Keratinocyte (primary cell): ENCODE results near the gene MAPK1. TPM values are rescaled to one million over a fixed set of nuclear protein-coding genes. Genes with fewer than 3 reads are reported as not detected.

Source experiments
- DNase-seq: peaks from one replicate; pipeline ENCODE4 v3.0.0-alpha.2; 2011; ENCODE audit warnings: low read depth, missing footprints, low spot score
- FAIRE-seq: peaks from 2 replicates; lab custom pipeline; 2011; peaks lifted over from hg19 to GRCh38; lab: Jason Lieb, UNC
- H2AFZ ChIP-seq: 2 replicates; pipeline ENCODE4 v1.6.0; 2012; ENCODE audit warnings: low read length, control low read depth, inconsistent platforms; ENCODE audit not compliant: control insufficient read depth
- H3K27ac ChIP-seq: 2 replicates; pipeline ENCODE4 v1.5.1; 2011; ENCODE audit warnings: low read length; ENCODE audit not compliant: control insufficient read depth, insufficient read depth
- H3K27me3 ChIP-seq: 3 replicates; pipeline ENCODE4 v1.6.0; 2011; ENCODE audit warnings: low read length; ENCODE audit not compliant: control insufficient read depth, insufficient read depth; ENCODE audit errors: extremely low read depth
- H3K36me3 ChIP-seq, 2 experiments: 2 replicates in 1 of 2; 3 replicates in 1 of 2; pipeline ENCODE4 v1.5.1; 2011; ENCODE audit warnings: low read length in 2 of 2, mild to moderate bottlenecking in 1 of 2; ENCODE audit not compliant: control insufficient read depth in 2 of 2, insufficient read depth in 2 of 2; ENCODE audit errors: extremely low read depth in 1 of 2
- H3K4me1 ChIP-seq: 3 replicates; pipeline ENCODE4 v1.5.1; 2011; ENCODE audit warnings: low read length; ENCODE audit not compliant: control insufficient read depth, insufficient read depth; ENCODE audit errors: extremely low read depth
- H3K4me2 ChIP-seq: 3 replicates; pipeline ENCODE4 v1.6.0; 2011; ENCODE audit warnings: low read depth, low read length; ENCODE audit not compliant: control insufficient read depth, insufficient read depth; ENCODE audit errors: extremely low read depth
- H3K4me3 ChIP-seq, 3 experiments: fragments of 200-600 bp in 1 of 3; sonication (generic) in 1 of 3; 2 replicates in 2 of 3; 3 replicates in 1 of 3; pipeline ENCODE4 v1.5.1; 2011 to 2016; ENCODE audit warnings: low read length in 3 of 3, mild to moderate bottlenecking in 3 of 3, control low read depth in 2 of 3, inconsistent platforms in 1 of 3, low read depth in 1 of 3, mixed read lengths in 1 of 3, mixed run types in 1 of 3, moderate library complexity in 1 of 3; ENCODE audit not compliant: control insufficient read depth in 2 of 3, insufficient read depth in 2 of 3; ENCODE audit errors: extremely low read depth in 1 of 3
- H3K79me2 ChIP-seq: 2 replicates; pipeline ENCODE4 v1.6.0; 2012; ENCODE audit warnings: low read length; ENCODE audit not compliant: control insufficient read depth, insufficient read depth
- H3K9ac ChIP-seq: 3 replicates; pipeline ENCODE4 v1.6.0; 2011; ENCODE audit warnings: low read length; ENCODE audit not compliant: control insufficient read depth, insufficient read depth; ENCODE audit errors: extremely low read depth
- H3K9me1 ChIP-seq: 3 replicates; pipeline ENCODE4 v1.6.0; 2011; ENCODE audit warnings: low read length; ENCODE audit not compliant: control insufficient read depth, insufficient read depth; ENCODE audit errors: extremely low read depth
- H3K9me3 ChIP-seq: 2 replicates; pipeline ENCODE4 v1.5.1; 2012; ENCODE audit warnings: low read depth, low read length; ENCODE audit not compliant: control insufficient read depth
- H4K20me1 ChIP-seq: 3 replicates; pipeline ENCODE4 v1.6.0; 2011; ENCODE audit warnings: low read length; ENCODE audit not compliant: control insufficient read depth, insufficient read depth; ENCODE audit errors: extremely low read depth
- EZH2 ChIP-seq: IDR thresholded peaks from one replicate; pipeline ENCODE4 v1.6.1; 2012; ENCODE audit warnings: inconsistent platforms, mild to moderate bottlenecking, low read length, moderate library complexity
- dilution Hi-C: fragments of 300-500 bp; cut with MboI; formaldehyde crosslinking; loops from one replicate; pipeline ENCODE4 v1.7.0; 2020; ENCODE audit warnings: low sequenced_read_pairs; ENCODE audit not compliant: extremely low pct_ligation_motif_present
- polyA plus RNA-seq, 5 experiments: library from polyadenylated mRNA; depleted of rRNA in 3 of 5; stranded (reverse) in 3 of 5; stranded (forward) in 1 of 5; unstranded in 1 of 5; fragments of >200 nt; gene quantifications; 1 replicate in 1 of 5; 2 replicates in 3 of 5; 3 replicates in 1 of 5; pipeline versions ENCODE4 v1.2.1 to v1.2.3, GENCODE V29; 2011 to 2012; ENCODE audit warnings: missing spikeins in 2 of 5, low read depth in 1 of 5, low replicate concordance in 1 of 5
- TF ChIP-seq, protein P1 (sequence below), 3 experiments: IDR thresholded peaks in 1 of 3; conservative IDR thresholded peaks in 1 of 3; optimal IDR thresholded peaks in 1 of 3; 2 replicates in 2 of 3; 3 replicates in 1 of 3; pipeline versions ENCODE3 to v1.5.1; 2011; ENCODE audit warnings: low read length in 3 of 3, mild to moderate bottlenecking in 3 of 3, moderate library complexity in 2 of 3, control low read depth in 1 of 3, inconsistent platforms in 1 of 3; ENCODE audit not compliant: insufficient read depth in 2 of 3; ENCODE audit errors: extremely low read depth in 1 of 3

The MAPK1 gene
- polyA plus RNA-seq, 1 donor (not counting 4 experiments of a cell fraction or from before 2014, with no cell fraction given): 136 TPM

DNA sequence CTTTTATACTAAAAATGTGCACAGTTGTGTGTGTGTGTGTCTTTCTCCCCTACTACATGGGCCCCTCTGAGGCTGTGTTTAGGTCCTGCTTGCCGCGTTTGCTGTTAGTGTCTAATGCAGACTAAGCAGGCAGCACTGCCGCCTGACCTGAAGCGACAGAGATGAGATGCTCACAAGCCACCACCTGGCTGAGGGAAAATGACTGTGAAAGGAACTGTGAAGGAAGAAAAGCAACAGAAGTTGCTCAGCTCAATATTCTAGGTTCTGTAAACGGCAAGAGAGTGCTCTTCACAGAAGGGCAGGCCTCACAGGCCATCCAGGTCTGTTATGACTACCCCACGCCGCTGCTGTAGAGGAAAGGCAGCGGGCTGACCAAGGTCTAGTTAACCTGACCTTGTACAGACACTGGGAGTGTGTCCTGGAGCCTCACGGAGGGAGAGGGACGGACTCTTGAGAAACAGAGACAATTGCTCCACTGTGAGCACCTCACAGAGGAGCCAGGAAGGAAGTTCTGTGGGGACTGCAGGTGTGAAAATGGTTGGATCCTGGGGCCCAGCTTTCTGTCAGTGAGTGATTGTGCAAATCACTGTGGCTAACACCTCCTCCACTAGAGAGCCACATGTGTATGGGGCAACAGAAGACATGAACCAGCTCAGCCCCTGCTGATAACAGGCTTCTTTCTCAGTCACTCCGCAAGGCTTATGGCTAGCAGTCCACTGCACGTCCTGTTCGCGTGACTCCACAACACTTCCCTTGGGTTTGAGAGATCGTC, 100.6 kb downstream of the MAPK1 start:
- no peak for FAIRE-seq
- Histone ChIP-seq H3K9me1 (no peaks in the 10 kb centered on the region), H4K20me1 (no peaks in the 10 kb centered on the region), H3K4me1 (peaks cover 10% of the 10 kb centered on the region), H3K27me3 (no peaks in the 10 kb centered on the region), H3K4me2 (no peak overlapping the region), H2AFZ (no peak overlapping the region), H3K4me3 (no peak overlapping the region), H3K36me3 (peaks cover 34 to 36% of the 10 kb centered on the region in 2 experiments), H3K9ac (no peak overlapping the region), H3K79me2 (no peaks in the 10 kb centered on the region), H3K9me3 (no peaks in the 10 kb centered on the region), H3K27ac (no peak overlapping the region)
- no peak for DNase-seq
- dilution Hi-C loops: no loop called here
- no peak for TF ChIP-seq EZH2
- TF ChIP-seq, protein P1, sequence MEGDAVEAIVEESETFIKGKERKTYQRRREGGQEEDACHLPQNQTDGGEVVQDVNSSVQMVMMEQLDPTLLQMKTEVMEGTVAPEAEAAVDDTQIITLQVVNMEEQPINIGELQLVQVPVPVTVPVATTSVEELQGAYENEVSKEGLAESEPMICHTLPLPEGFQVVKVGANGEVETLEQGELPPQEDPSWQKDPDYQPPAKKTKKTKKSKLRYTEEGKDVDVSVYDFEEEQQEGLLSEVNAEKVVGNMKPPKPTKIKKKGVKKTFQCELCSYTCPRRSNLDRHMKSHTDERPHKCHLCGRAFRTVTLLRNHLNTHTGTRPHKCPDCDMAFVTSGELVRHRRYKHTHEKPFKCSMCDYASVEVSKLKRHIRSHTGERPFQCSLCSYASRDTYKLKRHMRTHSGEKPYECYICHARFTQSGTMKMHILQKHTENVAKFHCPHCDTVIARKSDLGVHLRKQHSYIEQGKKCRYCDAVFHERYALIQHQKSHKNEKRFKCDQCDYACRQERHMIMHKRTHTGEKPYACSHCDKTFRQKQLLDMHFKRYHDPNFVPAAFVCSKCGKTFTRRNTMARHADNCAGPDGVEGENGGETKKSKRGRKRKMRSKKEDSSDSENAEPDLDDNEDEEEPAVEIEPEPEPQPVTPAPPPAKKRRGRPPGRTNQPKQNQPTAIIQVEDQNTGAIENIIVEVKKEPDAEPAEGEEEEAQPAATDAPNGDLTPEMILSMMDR (optimal IDR thresholded peaks at IDR 0.05 in 1 of 3, IDR thresholded peaks at IDR 0.05 in 1 of 3, conservative IDR thresholded peaks at IDR 0.05 in 1 of 3; ENCODE audit: extremely low read depth in 1 of 3, insufficient read depth in 2 of 3, low read length in 3 of 3): no peak

DNA sequence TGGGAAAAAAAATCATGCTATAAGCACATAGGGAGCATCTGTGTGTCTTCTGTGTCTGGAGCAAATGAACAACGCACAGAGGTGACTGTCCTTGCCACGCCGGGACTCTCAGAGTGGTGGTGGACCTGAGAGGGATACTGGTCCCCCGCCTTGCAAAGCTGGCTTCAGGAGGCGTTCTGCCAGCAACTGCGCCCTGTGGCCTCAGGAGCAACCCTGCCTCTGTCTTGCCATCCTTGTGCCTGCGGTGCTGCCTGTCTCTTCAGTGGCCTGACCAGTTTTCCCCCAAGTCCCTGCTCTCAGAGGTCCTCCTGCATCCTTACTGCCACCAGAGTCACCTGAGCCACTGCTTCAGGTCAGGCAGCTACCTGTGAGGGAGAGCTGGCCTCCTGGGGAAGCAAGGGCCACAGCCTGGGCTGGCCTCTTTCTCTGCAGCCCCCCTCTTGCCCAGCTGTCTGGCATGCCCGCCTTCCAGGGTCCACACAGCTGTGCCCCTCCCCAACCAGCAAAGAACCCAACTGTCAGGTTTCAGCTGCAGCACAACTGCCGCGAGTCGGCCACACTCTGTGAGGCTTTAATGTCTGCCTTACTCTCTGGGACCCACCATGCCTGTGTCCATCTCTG, 101.4 kb downstream of the MAPK1 start:
- Histone ChIP-seq H3K36me3 (peaks cover 30 to 33% of the 10 kb centered on the region in 2 experiments), H3K79me2 (no peaks in the 10 kb centered on the region), H3K4me2 (no peak overlapping the region), H2AFZ (no peak overlapping the region), H3K9me1 (no peaks in the 10 kb centered on the region), H3K4me1 (peaks cover 10% of the 10 kb centered on the region), H3K27me3 (no peaks in the 10 kb centered on the region), H4K20me1 (no peaks in the 10 kb centered on the region), H3K9ac (no peak overlapping the region), H3K9me3 (no peaks in the 10 kb centered on the region), H3K4me3 (no peak overlapping the region), H3K27ac (no peak overlapping the region)
- DNase-seq (no peak), FAIRE-seq (no peak)
- dilution Hi-C loops: no loop called here
- TF ChIP-seq EZH2: no peak
- TF ChIP-seq, protein P1 (optimal IDR thresholded peaks at IDR 0.05 in 1 of 3, IDR thresholded peaks at IDR 0.05 in 1 of 3, conservative IDR thresholded peaks at IDR 0.05 in 1 of 3; ENCODE audit: extremely low read depth in 1 of 3, insufficient read depth in 2 of 3, low read length in 3 of 3): no peak
